GM18520 (cell line): ENCODE measurements around the gene C3orf38.
"Not testable (repeated sequence)": the region's sequence is repeated elsewhere in the genome, so short reads cannot be mapped to it uniquely, and the experiment has no call there.

Source experiments
- ATAC-seq: cut with Tn5 transposase; IDR thresholded peaks from one replicate; pipeline ENCODE4 v1.9.1; 2021; ENCODE audit not compliant: unreplicated experiment

C3orf38 gene

DNA sequence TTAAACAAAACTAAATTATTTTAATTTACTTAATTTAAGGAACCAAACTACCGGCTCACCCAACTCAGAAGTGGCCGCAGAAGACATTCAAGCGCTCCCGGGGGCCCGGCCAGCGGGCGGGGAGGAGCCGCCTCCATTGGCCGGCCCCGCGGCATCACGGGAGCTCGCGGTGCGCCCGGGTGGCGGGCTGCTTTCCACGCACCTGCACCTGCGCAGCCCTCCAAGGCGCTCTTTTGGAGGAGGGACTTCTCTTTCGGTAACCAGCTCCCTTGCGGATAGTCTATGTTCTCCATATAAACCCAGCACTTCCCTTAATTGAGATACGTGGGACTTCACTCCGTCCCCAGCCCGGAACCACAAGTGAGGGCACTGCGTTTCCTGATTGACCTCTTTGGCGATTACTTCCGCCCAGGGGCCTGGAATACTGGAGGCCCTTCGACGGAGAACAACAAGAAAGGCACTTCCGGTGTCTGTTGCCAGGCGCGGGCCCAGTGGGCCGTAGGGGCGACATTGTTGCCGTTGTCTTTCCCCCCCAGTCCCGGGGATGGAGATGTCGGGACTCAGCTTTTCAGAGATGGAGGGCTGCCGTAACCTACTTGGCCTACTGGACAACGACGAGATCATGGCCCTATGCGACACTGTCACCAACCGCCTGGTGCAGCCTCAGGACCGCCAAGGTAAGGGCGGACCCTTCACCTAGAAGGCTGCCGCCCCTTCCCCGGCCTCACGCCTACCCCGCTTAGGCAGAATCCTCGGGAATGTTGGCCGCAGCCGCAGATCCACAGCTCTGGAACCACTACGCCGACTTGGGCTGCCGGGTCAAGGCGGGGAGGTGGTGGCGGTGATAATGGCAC lies at the start of gene C3orf38:
C3orf38 (plus strand) TSS at position 451 of the 854 bp plus-strand sequence; CDS start at position 545, 94 bp downstream.
- peak; percentile 74 for ATAC-seq

DNA sequence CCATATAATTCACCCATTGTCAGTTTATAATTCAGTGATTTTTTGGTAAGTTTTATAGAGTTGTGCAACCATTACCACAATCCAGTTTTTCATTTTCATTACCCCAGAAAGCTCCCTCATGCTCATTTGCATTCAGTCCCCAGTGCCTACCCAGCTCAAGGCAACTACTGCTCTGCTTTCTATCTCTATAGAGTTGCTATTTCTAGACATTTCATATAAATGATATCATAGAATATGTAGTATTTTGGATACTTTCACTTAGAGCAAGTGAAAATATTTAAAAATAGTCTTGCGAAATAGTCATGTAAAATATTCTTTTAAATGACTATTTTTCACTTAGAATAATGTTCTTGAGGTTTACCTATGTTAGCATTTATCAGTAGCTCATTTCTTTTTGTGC lies 48.6 kb upstream of the C3orf38 start:
- ATAC-seq = no peak

DNA sequence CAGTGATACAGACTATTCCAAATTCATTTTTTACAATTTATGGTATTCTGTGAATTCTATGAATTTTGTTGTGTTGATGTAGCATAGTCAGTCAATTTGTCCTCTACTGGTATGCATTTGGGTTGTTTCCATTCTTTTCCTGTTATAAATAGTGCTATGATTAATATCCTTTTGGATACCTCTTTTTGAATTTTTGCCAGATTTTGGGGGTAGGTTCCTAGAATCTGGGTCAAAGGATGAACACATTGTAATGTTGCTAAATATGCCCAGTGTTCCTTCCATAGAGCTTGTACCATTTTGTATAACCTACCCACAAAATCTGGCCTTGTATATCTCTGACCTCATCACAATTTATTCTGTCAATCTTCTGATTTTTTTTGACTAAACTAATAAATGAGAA lies 44.4 kb upstream of the C3orf38 start:
- no peak for ATAC-seq

DNA sequence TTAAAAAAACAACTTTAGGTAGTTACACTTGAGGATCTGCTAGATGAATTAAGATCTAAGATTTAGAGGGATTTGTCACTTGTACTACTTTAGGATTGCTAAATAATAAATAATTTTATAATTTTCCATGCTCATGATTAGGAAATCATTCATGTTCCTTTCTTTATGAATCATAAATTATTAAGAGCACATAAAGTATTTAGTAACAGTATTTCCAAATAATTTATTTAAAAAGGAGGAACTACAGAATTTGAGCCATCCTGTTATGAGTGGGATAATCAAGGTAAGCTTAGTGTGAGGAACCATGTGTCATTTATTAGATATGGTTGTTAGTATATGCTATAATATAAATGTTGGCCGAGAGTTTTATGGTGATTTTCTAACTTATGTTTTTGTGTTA lies 37.5 kb upstream of the C3orf38 start:
- no peak for ATAC-seq

DNA sequence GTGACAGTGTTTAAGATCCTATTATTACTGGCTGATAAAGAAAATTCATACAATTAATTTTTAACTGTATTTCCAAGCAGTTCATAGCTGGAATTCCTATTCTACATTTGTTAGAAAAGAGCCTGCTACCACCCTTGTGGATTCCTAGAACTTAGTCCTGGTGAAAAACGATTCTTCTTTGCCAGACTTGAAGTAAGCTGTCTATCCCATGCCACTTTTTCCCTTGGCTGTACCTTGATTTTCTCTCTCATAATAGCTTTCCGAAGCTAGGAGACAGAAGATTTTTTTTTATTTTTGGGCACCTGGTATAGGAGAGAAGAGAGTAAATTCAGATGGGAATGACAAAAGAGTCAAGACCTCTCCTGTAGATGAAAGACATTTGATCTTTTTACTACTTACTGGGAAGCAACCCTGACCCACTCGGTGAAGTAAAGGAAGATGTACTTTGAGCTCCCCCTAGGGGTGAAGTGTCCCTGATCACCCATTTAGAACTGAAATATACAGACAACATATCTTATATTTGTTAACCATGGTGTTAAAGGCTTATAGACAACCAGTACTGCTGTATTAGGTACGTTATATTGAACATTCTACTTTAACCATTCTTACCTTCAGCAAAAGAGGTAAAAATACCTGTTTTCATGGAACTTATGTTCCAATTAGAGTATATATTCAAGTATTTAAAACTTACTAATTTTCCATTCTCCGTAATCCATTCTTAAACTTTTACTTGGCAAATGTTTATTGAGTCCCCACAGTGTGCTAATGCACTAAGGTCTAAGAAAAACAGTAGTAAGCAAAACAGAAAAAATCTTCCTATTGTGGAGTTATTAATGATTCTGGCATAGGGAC lies 36.2 kb upstream of the C3orf38 start:
- peak; percentile 72 for ATAC-seq

DNA sequence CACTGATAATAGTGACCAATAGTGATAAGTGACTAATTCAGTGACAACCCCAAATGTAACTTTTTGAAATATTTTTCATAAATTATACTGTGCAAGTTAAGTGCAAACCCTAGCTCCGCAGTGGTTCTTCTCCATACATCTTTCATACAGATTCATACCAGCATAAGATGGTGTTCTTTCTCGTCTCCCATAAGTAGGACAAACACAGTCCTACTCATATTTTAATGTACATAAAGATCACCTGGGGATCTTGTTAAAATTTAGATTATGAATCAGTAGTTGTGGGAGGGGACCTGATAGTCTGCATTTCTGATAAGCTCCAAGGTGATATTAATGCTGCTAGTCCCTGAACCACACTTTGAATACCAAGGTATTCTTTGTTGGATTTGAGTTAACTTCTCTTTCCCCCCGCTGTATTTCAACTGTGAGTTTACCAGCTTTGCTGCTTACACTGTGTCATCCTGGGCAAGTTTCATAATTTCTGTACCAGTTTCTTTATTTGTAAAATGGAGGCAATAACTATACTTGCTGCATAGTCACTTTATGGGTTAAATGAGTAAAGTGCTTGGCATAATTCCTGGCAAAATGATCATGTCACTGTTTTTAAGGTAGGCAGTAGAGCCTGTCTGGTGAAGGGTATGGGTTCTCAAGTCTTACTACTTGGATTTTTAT lies 34.7 kb upstream of the C3orf38 start:
- no peak for ATAC-seq

DNA sequence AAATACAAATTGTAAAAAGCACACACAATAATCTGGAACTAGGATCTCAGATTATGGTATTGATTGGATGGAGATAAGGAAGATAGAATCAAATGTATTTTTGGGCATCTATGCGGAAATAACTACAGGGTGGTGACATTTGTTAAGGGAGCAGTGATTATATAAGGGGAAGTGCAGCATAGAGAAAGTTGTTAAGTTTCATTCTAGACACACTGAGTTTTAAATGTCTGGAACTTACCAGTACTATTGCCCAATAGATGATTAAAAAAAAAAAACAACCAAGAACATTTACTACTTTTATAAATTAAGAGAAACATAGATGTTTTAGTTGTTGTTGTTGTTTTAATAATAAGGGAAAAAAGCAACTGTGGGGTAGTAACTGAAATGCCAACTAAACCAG lies 32.1 kb upstream of the C3orf38 start:
- no peak for ATAC-seq

DNA sequence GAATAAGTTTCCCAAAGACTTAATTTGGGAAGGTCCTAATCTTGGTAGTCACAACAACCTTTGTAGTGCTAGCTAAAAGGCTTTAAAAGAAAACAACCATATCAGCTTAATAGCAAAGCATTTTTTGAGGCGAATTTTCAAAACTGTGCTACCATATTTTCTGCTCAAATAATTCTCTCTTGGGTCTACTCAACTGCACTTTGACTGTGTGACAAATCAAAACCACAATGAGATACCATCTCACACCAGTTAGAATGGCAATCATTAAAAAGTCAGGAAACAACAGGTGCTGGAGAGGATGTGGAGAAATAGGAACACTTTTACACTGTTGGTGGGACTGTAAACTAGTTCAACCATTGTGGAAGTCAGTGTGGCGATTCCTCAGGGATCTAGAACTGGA lies 31.2 kb upstream of the C3orf38 start:
- ATAC-seq = not testable (repeated sequence)

DNA sequence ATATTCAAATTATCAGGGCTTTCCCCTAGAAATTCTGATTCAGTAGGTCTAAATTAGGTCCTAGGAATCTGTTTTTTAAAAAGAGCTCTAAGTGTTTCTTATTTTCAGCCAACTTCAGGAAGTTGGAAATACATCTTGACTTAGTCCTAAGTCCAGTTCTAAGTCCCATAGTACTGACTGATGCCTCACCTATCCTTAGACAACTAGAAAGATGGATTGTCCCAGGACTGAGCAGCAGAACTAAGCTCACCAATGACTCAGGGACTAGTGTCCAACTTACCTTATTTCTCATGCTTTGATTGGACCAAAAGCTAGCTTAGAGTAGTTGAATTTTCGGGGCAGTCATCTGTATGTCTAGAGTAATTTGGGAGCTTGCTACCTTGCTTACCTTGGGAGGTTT lies 26.2 kb upstream of the C3orf38 start:
- ATAC-seq = no peak

DNA sequence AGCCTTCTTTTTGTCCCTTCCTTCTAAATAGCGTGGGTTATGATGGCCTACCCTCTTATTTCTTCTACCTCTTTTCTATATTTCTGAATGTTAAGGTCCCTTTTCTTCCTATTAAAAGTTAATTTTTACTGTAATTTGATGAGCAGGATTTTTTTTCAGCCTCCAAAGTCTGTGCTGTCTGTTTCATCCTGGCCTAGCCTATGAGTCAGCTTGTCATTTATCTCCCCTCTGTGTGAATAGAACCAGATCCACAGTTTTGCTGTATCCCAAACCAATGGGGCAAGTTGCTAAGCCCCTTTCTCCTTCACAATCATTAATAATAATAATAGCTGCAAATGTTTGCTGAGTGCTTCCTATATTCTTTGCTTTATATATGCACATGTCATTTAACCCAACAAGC lies 18.1 kb upstream of the C3orf38 start:
- ATAC-seq = no peak

DNA sequence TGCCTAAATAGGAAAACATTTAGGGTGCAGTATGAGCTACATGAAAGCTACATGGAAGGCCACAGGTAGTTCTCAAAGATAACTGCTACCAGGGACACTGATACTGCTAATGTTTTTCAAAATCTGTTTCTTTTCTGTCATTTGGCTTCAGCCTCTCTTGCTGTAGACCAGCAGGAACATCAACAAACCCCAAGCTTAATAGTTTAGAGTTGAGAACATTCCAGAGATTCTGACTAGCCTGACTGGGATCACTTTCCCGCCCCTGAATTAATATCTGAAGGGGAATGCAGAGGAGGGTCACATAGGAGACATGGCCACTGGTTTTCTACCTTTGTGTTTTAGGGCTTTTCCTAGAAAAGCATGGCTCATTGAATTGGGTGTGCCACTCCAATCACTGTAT lies 16.9 kb upstream of the C3orf38 start:
- no peak for ATAC-seq

DNA sequence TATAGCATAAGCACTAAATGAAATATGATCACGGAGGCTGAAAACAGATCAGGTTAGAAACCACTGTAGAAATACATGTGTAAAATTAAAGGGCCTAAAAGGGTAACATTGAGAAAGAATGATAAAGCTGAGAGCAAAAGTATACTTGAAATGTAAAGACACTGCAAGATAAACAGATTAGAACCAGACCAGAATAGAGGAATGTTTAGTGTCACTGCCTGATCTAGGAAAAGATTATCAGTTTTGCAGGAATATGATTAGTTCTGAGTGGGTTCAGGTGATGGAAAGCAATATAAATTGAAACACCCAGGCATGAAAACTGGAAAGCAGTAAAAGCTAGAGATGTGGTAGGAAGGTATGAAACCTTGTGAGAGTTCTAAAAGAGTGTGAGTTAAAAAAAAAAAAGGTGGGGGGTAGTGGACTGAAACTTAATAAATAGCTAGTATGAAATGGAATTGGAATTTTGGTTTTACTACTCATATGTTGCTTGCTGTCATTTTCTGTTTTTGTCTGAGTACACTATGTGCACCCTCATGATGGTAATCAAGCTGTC lies 16.0 kb upstream of the C3orf38 start:
- no peak for ATAC-seq

DNA sequence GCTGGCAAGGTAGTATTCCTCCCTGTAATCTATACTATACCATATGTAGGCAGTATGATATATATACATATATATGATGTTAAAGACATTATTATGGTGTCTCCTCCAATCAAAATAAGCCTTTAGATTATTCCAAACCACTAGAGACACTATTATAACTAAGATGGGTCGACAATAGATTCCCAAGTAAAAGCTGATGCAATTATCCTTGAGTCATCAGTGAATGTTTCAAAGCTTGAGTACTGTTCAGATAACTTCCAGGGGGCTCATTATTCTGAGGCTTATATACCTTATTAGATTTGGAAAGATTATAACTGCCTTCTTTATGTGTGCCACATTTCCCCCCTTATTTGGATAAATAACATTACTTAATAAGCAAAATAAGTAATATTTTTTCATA lies 11.9 kb upstream of the C3orf38 start:
- no peak for ATAC-seq

DNA sequence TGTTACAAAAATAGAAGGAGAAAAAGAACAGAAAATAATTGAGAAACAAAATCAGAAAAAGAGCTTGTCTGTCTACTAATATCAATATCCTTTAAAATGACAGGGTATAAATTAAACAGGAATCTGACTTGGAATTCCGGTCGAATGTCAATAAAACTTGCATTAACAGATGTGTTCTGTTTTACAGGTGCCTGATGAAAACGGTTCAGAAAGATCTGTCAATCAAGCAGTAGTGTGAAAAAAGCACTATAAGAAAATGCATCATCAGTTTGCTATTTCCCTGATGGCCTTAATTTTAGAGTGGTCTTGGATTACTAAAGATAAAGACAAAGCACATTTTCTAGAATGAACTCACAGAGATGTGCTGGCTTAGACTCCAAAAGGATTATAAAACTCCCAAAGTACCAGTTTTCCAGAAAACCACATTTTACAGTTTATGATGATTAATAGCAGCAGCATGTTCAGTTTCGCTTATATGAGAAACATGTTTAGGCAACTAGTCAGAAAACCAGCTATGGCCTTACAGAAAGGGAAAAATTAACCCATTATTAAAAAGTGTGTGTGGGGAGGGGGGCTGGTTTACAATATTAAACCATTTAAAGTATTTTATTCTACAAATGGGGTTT lies 8.2 kb upstream of the C3orf38 start:
- ATAC-seq = peak; percentile 3

DNA sequence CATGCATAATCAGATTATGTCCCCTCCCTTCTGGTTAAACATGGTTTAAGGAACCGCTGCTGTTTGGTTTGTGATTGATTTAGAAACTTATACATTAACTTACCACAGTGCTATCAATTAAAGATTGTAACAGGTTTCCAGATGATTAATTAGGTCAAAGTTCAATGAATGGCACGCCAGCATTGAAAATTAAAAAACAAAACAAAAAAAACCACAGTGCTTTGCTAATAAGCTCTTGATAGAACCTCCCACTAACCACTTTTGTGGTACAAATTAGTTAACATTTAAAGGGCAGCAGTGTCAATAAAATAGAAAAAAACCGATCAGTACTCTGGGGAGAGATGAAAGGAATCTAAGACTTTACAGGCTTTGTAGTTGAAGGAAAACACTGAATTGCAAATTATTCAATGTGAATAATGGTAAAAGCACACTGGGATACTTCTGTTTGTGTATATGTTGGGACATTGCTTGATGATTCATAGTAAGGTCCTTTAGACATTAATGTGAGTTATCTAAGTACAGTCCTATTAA lies 7.6 kb upstream of the C3orf38 start:
- peak; percentile 58 for ATAC-seq

DNA sequence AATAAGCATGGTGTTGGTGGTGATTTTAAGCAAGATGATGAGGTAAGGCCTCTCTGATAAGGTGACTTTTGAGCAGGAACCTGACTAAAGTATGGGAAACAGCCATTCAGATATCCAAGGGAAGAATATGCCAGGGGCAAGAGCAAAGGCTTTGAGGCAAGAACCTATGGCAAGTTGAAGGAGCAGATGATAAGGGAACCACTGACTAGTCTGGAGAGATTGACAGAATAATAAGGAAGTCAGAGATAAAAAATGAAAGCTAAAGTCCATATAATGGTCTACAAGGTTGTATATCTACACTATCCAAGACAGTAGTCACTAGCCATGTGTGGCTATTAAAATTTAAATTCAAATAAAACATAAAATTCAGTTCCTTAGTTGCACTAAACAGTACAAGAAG lies 2.5 kb upstream of the C3orf38 start:
- ATAC-seq = no peak

DNA sequence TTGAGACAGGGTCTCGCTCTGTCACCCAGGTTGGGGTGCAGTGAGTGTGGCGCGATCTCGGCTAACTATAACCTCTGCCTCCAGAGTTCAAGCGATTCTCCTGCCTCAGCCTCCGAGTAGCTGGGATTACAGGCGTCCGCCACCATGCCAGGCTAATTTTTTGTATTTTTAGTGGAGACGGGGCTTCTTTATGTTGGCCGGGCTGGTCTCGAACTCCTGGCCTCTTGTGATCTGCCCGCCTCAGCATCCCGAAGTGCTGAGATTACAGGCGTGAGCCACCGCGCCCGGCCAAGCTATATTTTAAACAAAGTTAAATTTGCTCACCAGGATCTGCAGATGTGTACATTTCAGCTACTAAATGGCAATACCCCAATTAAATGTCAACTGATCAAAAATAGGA lies 1.1 kb upstream of the C3orf38 start:
- ATAC-seq = no peak

DNA sequence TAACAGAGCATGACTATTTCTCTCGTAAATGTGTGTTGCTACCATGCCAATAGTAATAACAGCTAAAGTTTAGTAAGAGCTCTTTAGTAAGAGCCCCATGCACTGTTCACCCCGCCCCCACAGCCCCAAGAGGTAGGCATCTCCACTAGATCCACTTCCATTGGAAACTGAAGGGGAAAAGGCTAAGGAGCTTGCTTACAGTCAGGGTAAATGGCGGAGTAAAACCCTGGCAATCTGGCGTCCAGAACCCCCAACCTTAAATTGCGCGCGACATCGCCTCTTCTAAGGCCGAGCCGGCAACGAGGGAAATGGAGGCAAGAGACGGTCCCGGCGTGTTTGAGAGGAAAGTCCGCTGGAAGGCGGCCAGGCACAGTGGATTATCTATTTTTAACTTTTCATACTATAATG lies 654 bp upstream of the C3orf38 start:
- peak; percentile 2 for ATAC-seq

DNA sequence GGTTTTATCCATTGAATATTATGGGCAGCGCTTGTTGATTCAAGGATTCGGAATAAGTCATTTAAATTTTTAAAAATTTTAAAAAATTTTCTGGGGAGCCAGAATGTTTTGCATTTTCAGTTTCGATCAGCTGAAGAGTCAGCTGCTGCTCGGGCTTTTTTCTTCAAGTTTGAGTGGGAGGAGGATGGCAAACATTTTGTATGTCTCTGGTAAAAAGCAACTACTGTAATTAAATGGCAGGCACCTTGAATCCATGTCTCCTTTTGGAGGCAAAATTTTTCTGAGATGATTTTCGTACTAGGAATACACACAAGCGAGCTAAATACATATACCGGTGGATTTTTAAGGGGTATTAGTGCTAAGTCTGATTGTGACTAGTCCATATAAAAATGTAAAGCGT lies 612 bp downstream of the C3orf38 start:
- no peak for ATAC-seq

DNA sequence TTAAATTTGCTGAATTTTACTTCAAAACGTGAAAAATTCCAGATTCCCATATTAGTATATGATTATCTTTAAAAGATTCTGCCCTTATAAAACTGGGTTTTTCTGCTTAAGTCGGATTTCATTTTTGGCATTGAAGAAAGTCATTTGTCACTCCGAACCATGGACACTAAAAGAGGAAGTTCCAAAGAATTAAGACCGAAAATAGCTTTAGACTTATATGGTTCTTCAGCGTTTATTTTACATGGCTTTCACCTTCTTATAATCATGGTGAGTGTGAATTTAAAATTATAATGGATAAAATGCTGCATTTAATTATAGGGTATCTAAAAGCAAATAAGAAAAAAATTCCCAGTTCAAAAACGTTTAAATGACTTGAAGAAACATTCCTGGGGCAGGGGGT lies 1.0 kb downstream of the C3orf38 start:
- no peak for ATAC-seq

DNA sequence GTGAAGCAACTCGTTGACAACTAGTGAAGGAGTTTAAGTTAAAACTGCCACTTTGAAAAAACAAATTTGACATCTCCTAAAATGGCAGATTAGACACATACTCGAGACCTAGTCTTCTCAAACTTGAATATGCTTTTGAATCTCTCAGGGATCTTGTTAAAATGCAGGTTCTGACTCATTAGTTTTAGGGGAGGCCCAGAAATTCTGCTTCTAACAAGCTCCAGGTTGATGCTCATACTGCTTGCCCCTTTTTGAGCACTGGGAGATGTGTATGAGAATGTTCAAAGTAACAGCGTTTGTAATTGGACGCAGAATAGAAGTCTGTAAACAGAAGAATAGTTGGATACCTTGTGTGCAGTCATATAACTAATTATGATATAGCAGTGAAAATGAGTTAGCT lies 1.6 kb downstream of the C3orf38 start:
- no peak for ATAC-seq
